NCI-H187 (cell line): ENCODE data around the gene MTMR2.
"Not testable (repeated sequence)": the region's sequence is repeated elsewhere in the genome, so short reads cannot be mapped to it uniquely, and the experiment has no call there.

Source experiments
- DNase-seq, 2 experiments: peaks; one replicate each; lab custom pipeline; 2025; lab: John Stamatoyannopoulos, UW

The MTMR2 gene

DNA sequence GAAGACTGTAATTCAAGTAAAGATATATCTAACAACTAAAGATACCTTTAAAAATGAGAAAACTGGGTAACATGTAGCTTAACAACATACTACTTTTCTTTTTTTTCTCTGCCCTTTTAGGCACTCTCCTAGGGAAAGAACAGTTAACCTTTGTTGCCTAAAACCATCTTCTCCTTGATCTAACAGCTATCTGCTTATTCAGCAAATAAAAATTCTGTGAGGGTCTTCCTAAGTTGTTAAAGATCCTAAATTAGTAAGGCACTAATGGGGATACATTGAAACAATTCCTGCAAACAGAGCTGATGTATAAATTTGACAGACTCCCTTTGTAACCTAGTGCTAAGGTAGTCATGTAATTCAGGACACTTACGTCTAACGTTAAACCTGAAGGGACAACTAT, 39.1 kb downstream of the MTMR2 start:
- no peak for DNase-seq

DNA sequence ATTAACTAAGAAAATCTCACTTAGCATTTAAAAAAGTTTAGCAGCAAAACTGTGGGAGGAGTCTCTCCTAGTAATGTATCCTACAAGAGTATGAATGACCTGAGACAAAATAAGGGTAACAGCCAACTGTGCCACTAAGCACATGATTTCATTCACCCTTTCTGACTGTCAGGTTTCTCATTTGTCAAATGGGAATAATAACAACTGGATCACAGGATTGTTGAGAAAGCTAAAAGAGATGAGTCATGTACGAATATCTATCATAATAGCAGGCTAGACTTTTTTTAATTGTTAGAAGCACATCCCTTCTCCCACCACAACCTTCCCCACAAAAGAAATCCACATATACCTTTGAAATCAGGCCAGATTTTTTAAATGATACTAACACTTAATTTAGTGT, 39.5 kb downstream of the MTMR2 start:
- DNase-seq, result no peak

DNA sequence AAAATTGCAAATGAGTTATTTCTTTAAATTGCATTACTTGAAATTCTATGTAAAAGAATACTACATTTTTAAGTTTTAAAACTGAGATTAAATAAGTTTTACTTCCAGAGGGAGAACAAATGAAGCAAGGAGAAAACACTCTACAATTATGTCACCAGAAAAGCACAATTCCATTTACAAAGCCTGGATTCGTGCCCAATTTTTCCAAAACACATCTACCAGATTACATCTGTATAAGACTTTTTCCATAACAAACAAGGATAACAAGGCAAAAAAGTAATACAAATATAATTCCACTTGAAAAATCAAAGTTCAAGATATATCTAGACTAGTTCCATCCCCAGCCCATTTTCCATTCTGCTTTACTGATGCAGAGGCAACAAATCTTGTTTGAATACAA, 40.5 kb downstream of the MTMR2 start:
- no peak for DNase-seq

DNA sequence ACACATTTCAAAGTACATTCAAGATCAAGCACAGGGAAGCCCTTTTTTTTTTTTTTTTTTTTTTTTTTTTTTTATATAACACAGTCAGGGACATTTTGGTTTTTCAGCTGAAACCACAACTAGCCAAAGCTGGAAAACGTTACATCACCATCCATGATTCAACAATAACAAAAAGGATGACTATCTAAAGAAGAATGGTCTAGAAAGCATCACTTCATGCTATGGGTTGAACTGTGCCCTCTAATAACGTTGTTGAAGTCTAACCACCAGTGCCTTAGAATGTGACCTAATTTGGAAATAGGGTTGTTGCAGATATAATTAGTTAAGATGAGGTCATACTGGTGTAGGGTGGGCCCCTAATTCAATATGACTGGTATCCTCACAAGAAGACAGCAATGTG, 46.6 kb downstream of the MTMR2 start:
- DNase-seq, result no peak

DNA sequence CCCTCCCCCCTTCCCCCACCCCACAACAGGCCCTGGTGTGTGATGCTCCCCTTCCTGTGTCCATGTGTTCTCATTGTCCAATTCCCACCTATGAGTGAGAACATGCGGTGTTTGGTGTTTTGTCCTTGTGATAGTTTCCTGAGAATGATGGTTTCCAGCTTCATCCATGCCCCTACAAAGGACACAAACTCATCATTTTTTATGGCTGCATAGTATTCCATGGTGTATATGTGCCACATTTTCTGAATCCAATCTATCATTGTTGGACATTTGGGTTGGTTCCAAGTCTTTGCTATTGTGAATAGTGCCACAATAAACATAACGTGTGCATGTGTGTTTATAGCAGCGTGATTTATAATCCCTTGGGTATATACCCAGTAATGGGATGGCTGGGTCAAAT, 53.0 kb downstream of the MTMR2 start:
- DNase-seq, result not testable (repeated sequence)

DNA sequence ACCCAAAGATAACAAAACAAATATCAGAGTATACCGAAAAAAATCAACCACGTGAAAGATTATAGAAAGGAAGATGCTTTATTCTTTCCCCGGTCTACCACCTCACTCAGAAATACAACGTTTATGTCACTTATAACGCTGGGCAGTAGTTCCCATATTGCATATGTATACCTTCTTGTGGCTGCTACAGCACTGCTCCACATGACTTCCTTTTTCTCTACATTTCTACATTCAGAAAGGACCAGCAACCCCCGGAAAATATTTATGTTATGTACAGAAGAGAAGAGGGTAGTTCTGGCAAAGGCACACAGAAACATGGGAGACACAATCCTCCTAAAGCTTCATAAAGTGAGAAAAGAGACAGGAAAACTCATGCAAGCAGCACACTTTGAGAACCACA, 56.8 kb downstream of the MTMR2 start:
- DNase-seq, result no peak

DNA sequence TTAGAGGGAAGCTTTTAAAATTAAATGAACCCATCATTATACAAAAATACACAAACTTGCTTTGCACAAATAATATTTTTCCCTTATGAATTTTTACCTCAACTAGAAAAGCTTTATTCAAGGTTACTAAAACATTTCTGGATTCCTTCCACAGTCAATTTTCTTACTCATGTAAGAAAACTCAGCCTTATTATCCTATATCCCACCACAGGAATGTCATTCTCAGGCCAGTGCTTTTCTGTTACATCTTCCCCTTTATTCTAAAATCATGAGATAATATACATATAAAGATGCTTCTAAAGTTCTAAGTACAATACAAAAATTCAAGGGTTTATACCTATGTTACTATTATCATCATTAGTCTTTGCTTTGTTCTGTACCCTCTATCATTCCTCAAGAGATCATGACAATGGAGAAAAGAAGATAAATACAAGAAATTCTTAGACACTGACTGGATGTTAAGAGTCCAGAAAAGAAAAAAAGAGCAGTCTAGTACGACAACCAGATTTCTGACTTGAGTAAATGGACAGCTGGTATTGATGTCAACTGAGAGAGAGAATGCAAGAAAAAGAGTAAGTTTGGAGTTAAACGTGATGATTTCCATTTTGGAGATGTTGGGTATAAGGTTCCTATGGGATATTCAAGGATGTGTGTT, 60.3 kb downstream of the MTMR2 start:
- no peak for DNase-seq

DNA sequence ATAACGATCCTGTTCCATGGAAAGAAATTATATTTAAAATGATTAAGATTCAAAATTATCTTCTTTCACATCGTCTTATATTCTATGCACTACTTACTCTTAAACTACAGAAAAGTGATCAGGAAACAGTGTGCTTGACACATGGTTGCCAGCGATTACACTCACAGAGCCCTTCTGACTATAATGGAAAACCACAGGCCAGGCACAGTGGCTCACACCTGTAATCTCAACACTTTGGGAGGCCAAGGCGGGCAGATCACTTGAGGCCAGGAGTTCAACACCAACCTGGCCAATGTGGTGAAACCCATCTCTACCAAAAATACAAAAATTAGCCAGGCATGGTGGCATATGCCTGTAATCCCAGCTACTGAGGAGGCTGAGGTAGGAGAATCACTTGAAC, 63.9 kb downstream of the MTMR2 start:
- DNase-seq, result not testable (repeated sequence)

DNA sequence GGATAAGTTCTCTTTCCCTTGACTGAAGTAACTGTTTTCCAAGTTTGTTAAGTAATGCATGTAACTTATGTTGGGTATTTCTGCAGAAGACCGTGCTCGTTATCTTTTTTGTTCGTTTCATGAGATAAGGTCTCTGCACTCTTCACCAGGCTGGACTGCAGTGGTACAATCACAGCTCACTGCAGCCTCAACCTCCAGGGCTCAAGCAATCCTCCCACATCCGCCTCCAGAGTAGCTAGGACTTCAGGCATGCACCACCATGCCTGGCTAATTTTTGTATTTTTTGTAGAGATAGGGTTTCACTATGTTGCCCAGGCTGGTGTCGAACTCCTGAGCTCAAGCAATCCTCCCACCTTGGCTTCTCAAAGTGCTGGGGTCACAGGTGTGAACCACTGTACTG, 69.5 kb downstream of the MTMR2 start:
- DNase-seq, result not testable (repeated sequence)

DNA sequence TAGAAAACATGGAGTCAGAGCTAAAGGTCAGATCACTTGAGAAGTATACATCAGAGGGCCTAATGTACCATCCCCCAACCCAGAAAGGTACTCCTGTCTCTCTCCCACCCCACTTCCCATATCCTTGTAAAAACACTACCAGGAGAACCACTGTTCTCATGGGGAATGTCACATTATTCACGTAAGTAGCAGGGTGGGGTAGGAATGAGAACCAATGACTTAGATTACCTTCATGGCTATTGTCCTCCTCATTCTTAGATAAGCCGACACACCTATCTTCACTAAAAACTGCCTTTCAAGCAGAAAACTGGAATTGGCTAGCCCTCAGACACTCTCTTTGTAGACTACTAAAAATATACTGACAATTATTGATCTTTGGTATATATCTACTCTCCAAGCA, 70.0 kb downstream of the MTMR2 start:
- DNase-seq, result no peak

DNA sequence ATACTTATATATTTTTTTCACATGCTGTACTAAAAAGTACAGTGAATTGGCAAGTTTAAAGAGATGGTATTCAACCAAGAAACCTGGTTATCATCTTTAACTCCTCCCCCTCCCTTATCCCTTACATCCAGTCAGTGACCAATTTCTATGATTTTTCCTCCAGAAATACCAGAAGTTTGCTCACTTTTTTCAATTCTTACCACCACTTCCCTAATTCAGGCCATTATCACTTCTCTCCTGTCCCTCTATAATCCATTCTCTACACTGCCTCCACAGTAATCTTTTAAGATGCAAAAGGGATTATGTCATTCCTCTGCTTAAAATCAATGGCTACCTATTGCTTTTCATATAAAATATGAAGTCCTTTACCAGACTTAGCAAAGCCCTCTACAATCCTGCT, 70.8 kb downstream of the MTMR2 start:
- no peak for DNase-seq

DNA sequence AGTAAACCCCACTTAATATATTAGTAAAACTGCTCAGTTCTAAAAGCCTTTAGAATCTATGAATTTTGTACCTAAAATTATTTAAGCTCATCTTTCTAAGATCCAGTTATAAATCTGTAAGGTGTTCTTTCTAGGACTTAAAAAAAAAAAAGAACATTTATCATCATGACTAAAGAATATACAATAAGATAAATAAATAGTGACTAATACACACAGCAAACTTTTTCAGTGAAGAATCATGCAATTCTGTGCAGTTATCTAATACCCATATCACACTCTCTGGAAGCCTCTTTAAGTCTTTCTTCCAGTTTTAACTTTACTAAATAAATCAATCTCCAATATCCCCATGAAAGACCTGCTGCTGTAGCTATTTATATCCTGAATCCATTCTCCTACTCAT, 73.8 kb downstream of the MTMR2 start:
- no peak for DNase-seq

DNA sequence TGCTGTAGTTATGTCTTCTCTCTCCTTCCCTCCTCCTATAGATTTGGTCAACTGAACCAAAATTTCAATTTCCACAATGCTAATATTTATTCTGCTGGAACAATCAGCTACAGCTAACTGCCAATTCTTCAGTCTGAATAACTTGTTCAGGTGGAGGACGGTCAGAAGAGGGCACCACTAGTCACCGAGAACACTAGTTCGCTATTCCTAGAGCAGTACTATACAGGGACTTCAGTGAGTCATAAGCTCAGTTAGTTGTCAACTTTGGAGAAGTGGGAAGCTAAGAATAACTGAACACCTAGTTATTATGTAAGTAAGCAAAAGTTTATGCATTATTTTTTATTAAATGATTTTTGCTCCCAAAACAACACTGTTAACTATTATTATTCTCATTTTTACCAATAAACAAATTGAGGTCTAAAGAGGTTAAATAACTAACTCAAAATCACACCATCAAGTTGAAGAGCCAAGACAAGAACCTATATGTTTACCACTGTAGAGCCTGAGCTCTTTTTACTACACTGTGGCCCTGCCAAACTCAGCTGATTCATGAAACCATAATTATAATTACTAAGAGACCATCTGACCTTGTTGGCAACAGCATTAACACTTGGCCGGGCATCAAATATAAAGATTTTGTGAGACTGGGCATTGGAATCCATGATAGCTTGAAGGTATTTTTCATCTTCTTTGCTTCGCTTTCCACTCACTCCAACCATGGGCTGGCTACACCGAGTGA, 74.7 kb downstream of the MTMR2 start:
- DNase-seq, result no peak

DNA sequence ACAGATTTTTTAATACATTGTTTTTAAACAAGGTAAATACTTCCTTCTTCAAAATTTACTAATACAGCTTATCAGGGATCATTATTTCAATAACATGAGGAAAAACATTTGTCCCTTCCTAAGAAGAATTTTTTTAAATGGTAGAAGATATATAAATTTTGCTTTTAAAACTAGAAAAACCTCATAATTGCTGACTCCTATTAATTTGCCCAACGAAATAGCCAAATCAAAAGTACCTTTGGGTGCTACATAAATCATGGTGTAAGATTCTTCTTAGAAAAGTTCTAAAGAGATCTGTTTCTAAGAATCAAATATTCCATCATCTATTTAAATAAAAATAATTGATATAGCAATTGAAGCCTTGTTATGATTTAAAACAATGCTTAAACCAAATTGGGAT, 78.7 kb downstream of the MTMR2 start:
- DNase-seq, result no peak

DNA sequence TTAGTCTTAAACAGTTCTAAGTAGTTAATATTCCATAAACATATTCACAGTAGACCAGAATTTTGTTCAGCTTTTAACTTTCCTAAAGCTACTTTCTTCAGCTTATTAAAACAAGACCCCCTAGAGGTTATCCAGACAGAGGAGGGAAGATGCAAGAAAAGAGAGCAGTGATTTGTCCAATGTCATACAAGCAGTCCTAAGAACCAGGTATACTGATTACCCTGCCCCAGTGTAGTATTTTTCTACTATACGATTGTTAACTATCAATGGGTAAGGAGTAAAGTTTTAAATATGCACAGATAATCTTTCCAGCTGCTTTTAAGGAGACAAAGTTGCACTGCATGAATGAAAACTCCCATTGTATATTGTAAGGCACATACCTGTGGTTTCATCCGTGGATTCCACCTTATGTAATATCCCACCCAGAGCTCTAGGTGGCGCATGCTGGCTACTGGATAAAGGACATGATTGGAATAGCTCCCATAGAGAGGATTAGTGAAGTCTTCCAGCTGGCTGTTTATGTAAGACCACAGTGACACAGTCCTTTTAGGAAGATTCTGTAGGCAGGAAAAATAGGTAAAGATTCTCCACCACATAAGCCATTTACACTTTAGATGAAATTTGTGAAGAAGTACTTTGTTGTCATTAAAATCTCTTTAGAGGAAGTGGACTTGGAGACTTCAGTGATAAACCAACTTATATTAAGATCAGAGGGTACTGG, 88.0 kb downstream of the MTMR2 start:
- DNase-seq, result peak in 1 of 2 experiments; percentile 11

DNA sequence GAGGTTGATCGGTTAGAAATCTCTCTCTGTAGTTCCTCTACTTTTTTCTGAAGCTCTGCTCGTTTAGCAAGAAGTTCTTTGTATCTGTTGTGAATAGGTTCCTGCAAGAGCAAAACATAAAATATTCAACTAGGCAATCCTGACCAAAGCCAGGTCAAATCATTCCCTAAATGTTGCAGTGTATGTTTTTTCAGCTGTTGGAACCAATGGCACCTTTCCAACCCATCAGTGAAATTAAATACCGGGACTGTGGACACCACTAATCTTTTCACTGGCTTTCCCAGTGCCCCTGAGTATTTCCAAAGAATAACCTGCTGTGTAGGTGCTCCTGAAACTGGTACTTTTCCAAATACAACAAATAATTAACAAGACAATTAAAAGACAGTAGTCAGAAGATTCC, 88.6 kb downstream of the MTMR2 start:
- DNase-seq, result no peak

DNA sequence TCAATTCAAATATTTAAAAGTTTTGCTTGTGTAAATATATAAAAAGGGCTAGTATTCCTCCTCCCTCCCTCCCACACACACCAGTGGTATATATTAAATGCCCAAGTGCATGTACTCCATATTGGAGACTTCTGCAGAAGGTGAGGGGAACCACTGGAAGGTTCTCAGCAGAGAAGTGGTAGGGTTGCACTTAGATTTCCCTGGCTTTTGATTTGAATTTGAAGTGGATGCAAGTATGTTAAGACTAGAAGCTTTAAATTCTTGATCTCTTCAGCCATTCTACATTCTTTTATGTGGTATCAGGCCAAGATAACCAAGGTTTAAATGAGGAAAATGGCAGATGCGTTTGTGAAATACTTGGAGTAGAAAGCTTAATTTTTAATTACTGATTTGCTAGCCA, 90.5 kb downstream of the MTMR2 start:
- DNase-seq, result no peak

DNA sequence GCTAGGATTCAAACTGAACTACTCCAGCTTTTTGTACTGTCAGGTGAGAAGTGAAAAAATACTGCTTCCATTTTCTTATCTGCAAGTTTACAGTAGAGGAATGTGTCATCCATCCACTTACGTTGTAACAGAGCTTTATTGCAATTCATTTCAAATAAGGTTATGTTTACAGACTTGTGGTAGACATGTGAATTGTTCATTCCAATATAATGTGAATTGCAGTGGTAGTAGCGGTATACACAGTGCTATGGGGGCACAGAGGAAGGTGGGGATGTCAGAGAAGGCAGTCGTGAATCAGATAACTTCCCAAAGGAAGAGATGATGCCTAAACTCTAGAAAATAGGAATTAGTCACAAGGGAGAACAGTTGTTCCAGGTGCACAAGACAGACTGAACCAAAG, 91.1 kb downstream of the MTMR2 start:
- DNase-seq, result no peak

DNA sequence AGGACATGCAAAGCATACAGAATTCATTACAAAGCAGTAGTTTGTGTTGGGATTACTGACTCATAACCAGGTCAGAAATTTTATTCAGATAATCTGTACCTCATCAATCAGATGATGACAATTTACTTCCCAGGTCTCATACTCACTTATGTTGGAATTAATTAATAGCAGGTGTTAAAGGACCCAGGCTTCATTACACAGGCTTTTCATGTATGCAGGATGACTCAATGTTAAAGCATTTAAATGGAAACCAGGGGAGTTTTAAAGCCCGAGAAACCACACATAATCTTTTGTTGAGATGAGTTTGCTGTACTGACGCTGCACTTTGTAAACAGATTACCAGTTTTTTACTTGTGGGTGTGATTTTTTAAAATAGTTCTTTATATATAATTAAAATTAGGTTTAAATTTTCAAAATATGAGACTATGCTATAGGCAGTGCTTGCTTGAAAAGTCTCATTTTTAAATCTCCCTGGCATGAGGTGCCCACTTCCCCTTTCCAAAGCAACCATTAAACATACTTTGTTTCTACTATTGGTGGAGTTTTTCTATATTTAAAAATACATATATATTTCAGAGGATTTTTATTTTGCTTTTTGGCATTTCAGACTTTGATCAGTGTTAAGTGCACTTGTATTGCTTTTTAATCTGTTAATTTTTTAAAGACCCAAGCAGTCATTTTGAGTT, 92.6 kb downstream of the MTMR2 start:
- DNase-seq, result no peak

DNA sequence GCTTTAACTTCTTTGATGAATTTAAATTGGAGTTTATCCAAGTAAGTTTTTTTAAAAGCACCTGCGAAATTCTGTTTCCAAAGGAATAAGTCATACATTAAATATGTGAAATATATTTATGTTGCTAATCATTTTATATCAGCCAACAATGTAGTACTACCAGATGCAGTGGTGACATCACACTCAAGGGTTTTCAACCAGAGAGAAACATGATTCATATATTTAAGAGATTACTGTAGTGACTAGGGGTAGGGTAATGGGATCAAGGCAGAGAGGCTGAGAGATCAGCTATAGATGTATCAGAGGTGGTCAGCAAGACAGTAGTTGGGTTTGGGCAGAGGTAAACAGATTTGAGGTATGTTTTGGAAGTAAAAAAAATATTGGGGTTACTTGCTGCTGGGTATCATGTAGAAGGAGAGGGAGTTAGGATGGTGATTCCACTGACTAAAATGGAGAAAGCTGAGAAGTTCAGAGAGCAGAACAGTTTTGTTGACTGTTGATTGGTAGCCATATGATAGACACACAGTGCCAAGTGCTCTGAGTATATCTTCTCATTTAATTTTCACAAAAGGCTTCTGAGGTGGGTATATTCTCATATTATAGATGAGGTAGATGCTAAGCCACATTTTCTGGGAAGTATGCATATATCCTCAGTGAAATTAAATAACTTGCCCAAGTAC, 94.2 kb downstream of the MTMR2 start:
- DNase-seq, result no peak

DNA sequence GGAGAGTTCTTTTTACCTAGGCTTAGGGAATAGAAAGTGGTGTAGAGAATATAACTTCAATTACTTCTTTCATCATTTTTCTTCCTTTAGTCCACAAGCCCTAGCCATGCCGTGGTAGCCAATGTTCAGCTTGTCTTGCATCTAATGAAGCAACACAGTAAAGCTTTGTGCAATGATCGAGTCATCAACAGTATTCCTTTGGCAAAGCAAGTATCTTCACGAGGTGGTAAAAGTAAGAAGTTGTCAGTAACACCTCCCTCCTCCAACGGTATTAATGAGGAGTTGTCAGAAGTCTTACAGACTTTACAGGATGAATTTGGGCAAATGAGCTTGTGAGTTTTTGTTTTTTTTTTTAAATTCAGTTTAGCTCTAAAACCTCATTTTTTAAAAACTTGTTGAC, 96.2 kb downstream of the MTMR2 start:
- no peak for DNase-seq

DNA sequence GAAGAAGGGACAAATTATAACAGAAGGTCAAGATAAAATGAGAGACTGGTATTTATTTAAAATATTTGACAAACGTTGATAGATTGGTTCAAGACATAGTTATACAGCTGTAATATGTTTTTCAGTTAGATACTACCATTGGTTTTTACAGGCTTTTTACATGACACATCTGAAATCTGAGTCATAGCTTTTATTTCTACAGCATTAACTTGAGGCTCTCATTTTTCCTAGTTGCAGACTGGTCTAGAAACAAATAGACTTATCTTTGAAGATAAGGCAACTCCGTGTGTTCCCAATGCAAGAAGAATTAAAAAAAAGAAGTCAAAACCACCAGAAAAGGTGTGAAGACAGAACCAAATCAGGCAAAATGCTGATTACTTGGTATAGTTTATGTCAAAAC, 102.3 kb downstream of the MTMR2 start:
- DNase-seq, result no peak
